Ovary (tissue), 3 donors: ENCODE measurements around the gene MYMX.

ENCODE experiments used
- EP300 ChIP-seq: sonication (generic); formaldehyde crosslinking; IDR thresholded peaks from one replicate; pipeline ENCODE4 v1.6.1; 2017; ENCODE audit warnings: antibody characterized with exemption
- POLR2A ChIP-seq: fragments of 450-650 bp; IDR thresholded peaks from one replicate; pipeline ENCODE4 v1.6.1; 2017; ENCODE audit warnings: antibody characterized with exemption, mild to moderate bottlenecking, moderate library complexity
- TF ChIP-seq, protein P1 (sequence below), 3 donors: fragments of 450-650 bp in 2 of 3; fragments of 200-600 bp in 1 of 3; IDR thresholded peaks; one replicate each; pipeline versions ENCODE4 v1.5.1 to v1.8.0; 2016 to 2022; ENCODE audit warnings: antibody characterized with exemption in 3 of 3, mild to moderate bottlenecking in 1 of 3
- donor health status: DM: no; HTN: no; CAD: no.

DNA sequence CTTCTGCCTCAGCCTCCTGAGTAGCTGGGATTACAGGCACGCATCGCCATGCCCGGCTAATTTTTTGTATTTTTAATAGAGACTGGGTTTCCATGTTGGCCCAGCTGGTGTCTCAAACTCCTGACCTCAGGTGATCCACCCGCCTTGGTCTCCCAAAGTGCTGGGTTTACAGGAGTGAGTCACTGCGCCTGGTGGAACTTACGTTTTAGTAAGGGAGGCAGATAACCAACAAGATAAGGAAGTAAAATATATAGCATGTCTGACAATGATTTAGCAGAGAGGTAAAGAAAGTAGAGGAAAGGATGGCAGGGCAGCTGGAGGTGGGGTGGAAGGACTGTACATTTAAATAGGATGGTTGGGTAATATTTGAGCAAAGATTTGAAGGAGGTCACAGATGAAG lies 12.8 kb upstream of the MYMX start:
- TF ChIP-seq POLR2A = no peak
- TF ChIP-seq, protein P1, sequence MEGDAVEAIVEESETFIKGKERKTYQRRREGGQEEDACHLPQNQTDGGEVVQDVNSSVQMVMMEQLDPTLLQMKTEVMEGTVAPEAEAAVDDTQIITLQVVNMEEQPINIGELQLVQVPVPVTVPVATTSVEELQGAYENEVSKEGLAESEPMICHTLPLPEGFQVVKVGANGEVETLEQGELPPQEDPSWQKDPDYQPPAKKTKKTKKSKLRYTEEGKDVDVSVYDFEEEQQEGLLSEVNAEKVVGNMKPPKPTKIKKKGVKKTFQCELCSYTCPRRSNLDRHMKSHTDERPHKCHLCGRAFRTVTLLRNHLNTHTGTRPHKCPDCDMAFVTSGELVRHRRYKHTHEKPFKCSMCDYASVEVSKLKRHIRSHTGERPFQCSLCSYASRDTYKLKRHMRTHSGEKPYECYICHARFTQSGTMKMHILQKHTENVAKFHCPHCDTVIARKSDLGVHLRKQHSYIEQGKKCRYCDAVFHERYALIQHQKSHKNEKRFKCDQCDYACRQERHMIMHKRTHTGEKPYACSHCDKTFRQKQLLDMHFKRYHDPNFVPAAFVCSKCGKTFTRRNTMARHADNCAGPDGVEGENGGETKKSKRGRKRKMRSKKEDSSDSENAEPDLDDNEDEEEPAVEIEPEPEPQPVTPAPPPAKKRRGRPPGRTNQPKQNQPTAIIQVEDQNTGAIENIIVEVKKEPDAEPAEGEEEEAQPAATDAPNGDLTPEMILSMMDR (IDR thresholded peaks at IDR 0.05) = no peak
- no peak for TF ChIP-seq EP300
